Fibroblast of pulmonary artery (primary cell): ENCODE data around the gene TUBA4B.
"Not testable (repeated sequence)": the region's sequence is repeated elsewhere in the genome, so short reads cannot be mapped to it uniquely, and the experiment has no call there.

Experiments
- DNase-seq: peaks from one replicate; pipeline ENCODE4 v3.0.0-alpha.2; 2010; ENCODE audit warnings: low read depth
- H3K4me3 ChIP-seq: replicated peaks from 2 replicates; pipeline ENCODE4 v1.5.1; 2011; ENCODE audit warnings: low read depth, mild to moderate bottlenecking, control low read depth, low read length, moderate library complexity
- CTCF ChIP-seq: IDR thresholded peaks from 2 replicates; pipeline ENCODE4 v1.5.1; 2011; ENCODE audit warnings: mild to moderate bottlenecking, control low read depth, low read length, inconsistent platforms; ENCODE audit errors: missing control alignments

The TUBA4B gene

GRCh38 chr2:219282943-219283581 lies 30.0 kb downstream of the TUBA4B start:
- no peak overlapping the region for H3K4me3 ChIP-seq

GRCh38 chr2:219284501-219285372 lies 31.7 kb downstream of the TUBA4B start:
- DNase-seq = no peak
- no peak for TF ChIP-seq CTCF
- H3K4me3 ChIP-seq = no peak overlapping the region

More at GRCh38 chr2:219282943-219283581, 30.0 kb downstream of the TUBA4B start:
- DNase-seq = no peak
- TF ChIP-seq CTCF = no peak

GRCh38 chr2:219285373-219285735 lies 32.3 kb downstream of the TUBA4B start:
- TF ChIP-seq CTCF = no peak
- DNase-seq = no peak
- H3K4me3 ChIP-seq = no peak overlapping the region

- no peak for TF ChIP-seq CTCF
- H3K4me3 ChIP-seq = no peak overlapping the region
- peak; percentile 52 for DNase-seq
Measured at GRCh38 chr2:219285894-219286425, 32.9 kb downstream of the TUBA4B start.

- no peak for TF ChIP-seq CTCF
- no peak for DNase-seq
- H3K4me3 ChIP-seq = no peak overlapping the region
Measured at GRCh38 chr2:219286436-219287115, 33.5 kb downstream of the TUBA4B start.

GRCh38 chr2:219287116-219287440 lies 34.0 kb downstream of the TUBA4B start:
- DNase-seq = not testable (repeated sequence)

GRCh38 chr2:219287580-219288265 lies 34.7 kb downstream of the TUBA4B start:
- no peak for DNase-seq
- H3K4me3 ChIP-seq = no peak overlapping the region
- no peak for TF ChIP-seq CTCF

More at GRCh38 chr2:219287116-219287440, 34.0 kb downstream of the TUBA4B start:
- H3K4me3 ChIP-seq = not testable (repeated sequence)
